Prostate gland (tissue), 2 donors: ENCODE data around the gene CREB5.

ENCODE experiments used
- CTCF ChIP-seq, 4 experiments: fragments of 200-600 bp in 2 of 4; fragments of 450-650 bp in 2 of 4; sonication (generic) in 2 of 4; IDR thresholded peaks; 1 replicate in 3 of 4; 2 replicates in 1 of 4; pipeline ENCODE4 v1.5.1; 2016 to 2019; ENCODE audit warnings: antibody characterized with exemption in 4 of 4, mild to moderate bottlenecking in 2 of 4, moderate library complexity in 2 of 4
- POLR2A ChIP-seq: fragments of 450-650 bp; IDR thresholded peaks from one replicate; pipeline ENCODE4 v1.6.1; 2016; ENCODE audit warnings: antibody characterized with exemption, mild to moderate bottlenecking

DNA sequence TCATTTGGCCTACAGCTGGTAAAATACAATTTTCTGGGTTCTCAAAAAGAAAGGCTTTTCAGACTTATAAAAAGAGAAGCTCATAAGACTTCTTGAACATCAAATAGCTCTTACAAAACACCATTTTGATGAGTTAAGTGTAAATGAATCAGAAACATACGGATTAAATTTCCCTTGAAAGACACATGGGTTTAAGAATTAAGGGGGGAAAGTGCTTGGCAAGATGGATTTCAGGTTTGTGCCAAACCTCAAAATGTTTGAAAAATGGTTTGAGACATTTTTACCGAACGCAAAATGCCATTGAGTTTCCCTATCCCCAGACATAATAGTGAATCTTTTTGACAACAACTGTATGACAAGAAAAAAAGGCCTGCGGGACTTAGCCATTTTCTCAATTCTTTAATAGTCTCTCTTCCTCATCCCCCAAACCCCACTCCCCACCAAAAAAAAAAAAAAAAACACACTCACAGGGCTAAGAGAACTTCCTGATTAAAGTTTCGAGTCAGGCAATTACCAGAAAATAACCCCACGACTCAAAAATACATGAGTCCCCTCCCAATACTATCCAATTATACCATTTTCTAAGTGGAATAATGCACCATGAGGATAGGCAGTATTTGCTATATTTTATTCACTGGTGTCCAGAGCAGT is 285.7 kb downstream of the CREB5 start:
- TF ChIP-seq CTCF (IDR thresholded peaks at IDR 0.05) (no peak), POLR2A (no peak)
